ENCODE measurements around the gene NT5DC4.

NT5DC4 gene

GRCh38 chr2:112723547-112723940 lies 2.7 kb downstream of the NT5DC4 start:
- no peak for DNase-seq (ENCODE audit: low read depth in 2 of 2)

- no peak for DNase-seq (ENCODE audit: low read depth in 2 of 2)
Measured at GRCh38 chr2:112723995-112724394, 3.2 kb downstream of the NT5DC4 start.

GRCh38 chr2:112724591-112725525 lies 4.0 kb downstream of the NT5DC4 start:
- no peak for DNase-seq (ENCODE audit: low read depth in 2 of 2)

DNA sequence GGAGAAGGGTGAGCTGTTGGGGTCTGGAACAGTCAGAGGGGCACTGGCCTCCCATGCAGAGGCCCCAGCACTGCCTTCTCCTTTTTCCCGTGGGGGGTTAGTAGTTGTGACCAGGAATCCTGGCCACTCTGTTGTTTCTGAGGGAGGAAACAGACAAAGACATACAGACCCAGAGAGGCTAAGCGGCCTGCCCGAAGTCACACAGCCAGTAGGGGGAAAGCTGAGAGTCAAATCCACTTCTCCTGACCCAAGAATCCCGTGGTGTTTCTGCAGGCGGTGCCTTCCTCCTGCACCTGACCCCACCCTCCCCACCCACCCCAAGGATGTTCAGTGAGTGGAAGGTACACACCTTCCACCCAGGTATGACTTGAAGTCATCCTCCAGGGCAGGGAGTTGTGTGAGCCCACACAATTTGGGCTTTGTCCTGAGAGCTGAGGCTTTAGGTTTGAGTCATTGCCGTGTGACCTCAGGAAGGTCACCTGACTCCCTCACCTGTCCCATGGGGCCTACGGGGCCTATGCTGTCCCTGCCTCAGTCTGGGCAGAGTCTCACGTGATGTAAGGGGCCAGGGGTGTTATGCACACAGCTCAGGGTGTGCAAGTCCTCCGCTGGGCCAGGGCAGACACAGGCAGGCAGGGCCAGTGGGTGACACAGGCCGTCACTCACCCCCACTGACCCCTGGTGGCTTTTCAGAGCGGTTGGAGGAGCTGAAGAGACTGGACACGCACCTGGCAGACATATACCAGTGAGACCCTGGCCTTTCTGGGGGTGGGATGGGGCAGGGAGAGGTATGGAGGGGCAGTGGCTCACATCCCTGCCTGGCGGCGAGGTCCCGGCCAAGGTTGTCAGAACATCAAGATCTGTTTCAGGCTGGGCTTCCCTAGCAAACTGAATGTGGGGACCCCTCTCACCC lies 5.0 kb downstream of the NT5DC4 start:
- no peak for DNase-seq (ENCODE audit: low read depth in 2 of 2)

GRCh38 chr2:112726487-112727190 lies 5.8 kb downstream of the NT5DC4 start:
- DNase-seq (ENCODE audit: low read depth in 2 of 2): peak; percentile 77 to 80

DNA sequence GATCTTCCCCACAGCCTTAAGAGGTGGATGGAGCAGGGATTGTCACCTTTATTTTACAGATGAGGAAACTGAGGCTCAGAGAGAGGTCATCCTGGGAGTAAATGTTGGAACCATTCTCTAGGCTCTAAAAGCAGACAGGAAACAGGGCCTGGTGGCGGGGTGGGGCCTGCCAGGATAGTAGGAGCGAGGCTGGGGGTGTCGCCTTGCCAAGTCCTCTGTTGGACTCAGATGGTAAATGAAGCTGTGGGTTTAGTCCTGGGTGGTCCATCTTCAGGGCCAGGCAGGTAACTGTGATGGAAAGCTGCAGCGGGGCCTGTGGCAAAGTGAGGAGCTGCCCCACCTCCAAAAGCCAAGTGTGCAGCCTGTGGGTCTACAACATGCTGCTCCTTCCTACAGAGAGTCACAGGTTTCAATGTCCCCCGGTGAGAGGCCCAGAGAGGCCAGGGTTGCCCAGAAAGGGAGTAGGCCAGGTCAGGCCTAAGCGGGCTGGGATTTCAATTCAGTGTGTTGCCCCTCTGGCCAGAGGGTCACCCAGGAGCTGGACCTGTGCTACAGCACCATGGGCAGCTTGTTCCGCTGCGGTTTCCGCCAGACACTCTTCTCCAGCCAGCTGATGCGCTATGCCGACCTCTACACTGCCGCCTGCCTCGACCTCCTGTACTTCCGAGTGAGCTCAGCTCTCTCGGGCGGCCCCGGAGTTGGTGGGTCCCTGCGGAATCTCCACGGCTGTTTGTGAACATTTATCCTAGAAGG lies 6.6 kb downstream of the NT5DC4 start:
- no peak for DNase-seq (ENCODE audit: low read depth in 2 of 2)

DNA sequence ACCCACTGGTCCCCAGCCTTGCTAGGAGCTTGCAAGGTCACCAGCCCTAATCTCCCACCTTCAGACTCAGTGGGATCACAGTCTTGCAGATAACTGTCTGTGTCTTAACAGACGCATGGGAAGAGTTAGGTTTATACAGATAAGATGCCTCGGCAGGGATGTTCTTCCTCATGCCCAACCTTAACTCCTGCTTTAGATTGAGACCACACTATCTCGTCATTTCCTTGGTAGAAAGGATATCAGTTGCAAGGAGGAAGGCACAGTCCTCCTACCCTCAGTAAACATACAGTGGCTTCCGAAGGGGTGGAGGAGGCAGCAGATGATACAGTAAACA lies 7.2 kb downstream of the NT5DC4 start:
- DNase-seq (ENCODE audit: low read depth in 2 of 2): no peak

- DNase-seq (ENCODE audit: low read depth in 2 of 2): no peak
Measured at GRCh38 chr2:112728378-112729175, 7.8 kb downstream of the NT5DC4 start.

- DNase-seq (ENCODE audit: low read depth in 2 of 2): no peak
Measured at GRCh38 chr2:112730216-112730615, 9.4 kb downstream of the NT5DC4 start.

DNA sequence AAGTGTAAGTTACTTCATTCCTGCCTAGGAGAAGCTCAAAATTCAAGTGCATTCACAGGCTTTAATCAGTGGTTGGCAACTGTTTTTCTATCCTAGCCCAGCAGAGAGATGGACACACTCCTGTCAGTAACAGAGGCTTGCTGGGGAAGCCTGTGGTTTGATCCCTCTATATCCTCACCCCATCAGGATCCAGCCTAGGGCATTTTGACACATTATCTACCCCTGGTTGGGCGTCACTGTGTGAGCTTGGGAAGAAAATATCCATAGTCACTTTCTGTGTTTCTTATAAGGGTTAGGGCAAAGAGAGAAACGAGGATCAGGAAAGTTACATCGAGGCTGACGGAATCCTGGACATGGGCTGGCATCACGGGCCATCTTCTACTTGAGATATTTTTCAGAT lies 10.0 kb downstream of the NT5DC4 start:
- no peak for DNase-seq (ENCODE audit: low read depth in 2 of 2)

DNA sequence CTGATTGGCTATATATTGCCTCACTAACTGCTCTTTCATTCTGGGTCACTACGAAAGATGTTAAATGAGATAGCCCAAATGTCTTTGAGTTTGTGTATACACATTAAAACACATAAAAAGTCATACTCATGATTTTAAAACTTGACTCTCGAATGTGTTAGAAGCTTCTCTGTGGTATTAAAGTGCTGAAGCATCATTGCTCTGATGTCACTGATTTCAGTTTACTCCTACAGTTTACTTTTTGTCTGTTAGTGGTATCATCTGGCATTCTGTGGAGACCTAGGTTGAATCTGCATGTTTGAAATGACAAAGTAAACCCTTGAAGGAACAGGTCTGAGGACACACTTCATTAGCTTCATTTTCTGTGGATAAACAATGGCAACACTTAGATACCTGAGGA lies 10.7 kb downstream of the NT5DC4 start:
- DNase-seq (ENCODE audit: low read depth in 2 of 2): no peak

GRCh38 chr2:112733456-112733855 lies 12.6 kb downstream of the NT5DC4 start:
- no peak for DNase-seq (ENCODE audit: low read depth in 2 of 2)

- no peak for DNase-seq (ENCODE audit: low read depth in 2 of 2)
Measured at GRCh38 chr2:112733871-112734270, 13.1 kb downstream of the NT5DC4 start.

DNA sequence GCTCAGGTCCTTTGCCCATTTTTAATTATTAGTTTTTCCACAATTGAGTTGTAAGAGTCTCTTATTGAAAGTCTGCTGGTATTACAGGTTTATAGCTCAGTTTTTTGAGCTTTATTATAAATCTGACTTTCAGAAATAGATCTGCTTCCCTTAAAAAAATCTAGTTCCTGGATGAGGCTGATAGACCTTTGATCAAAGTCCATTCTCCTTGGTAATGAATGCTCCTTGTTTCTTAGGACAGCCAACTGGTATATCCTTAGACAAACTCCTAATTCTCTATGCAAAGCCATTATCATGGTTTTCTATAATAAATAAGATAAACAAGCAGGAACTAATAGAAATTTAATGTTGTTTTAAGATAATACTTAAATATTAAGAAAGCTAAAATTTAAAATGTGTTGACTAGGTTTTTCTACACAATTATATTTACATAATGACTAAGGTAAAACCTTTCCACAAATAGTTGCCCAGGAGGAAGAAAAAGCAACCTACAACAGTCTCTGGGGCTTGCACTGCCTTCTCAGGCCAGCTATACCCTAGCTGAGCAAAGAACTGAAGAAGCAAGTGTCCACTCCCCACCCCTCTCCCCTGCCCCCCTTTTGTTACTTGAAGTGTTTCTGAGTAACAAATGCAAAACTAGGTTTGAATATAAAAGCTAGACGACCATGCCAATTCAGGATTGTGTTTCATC lies 16.9 kb downstream of the NT5DC4 start:
- no peak for DNase-seq (ENCODE audit: low read depth in 2 of 2)

DNA sequence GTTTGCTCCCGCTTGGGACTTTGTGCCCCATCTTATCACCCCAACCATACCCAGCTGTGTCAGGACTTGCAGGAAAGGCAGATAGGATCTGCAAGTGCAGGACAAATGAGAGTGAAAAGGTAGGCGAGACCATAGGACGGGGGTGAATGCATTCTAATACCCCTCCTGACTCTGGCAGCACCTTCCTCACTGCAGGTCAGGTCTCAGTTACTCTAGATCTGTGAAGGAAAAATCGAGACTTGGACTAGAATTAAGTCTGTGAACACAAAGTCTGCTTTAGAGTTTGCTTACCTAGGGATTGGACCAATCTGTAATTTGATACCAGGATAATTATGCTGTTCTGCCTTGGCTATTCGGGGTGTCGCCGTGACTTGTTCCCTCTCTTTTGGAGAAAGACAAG lies 19.7 kb downstream of the NT5DC4 start:
- DNase-seq (ENCODE audit: low read depth in 2 of 2): no peak

DNA sequence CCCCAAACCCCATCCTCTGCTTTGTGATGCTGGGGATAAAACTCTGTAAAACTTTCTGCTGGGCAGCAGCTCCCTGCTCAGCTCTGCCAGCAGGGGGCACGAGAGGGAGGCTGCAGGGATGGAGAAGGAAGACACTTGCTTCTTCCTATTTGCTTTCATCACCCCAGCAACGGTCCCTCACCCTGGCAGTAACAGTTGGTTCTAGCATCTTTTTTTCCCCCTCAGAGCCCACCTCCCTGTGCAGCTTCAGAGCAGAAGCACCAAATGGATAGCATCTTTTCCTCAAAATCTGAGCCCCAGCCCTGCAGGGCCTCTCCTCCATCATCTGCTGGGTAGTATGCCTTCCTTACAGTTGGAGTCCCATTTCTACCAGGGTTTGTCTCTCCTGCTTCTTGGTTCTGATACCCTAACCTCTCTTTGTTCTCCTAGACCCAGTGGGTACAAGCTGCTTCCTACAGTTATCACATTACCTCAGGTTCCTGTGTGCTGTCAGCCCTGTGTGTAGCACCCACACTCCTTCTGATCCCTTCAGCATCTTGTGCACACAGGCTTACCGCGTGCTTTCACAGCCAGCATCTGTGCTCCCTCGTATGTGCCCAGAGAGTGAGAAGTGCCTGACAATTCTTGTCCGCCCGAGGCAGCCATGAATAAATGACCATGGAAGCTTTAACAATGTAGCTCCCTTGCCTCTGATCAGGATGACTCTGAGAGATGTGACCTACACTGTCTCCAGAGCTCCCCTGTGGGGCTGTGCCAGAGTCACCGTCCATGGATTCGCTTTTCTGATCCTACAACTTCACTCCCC lies 29.1 kb downstream of the NT5DC4 start:
- DNase-seq (ENCODE audit: low read depth in 2 of 2): peak; percentile 63 to 64

- no peak for DNase-seq (ENCODE audit: low read depth in 2 of 2)
Measured at GRCh38 chr2:112750560-112750843, 29.7 kb downstream of the NT5DC4 start.

GRCh38 chr2:112751451-112752197 lies 30.8 kb downstream of the NT5DC4 start:
- DNase-seq (ENCODE audit: low read depth in 2 of 2): no peak

DNA sequence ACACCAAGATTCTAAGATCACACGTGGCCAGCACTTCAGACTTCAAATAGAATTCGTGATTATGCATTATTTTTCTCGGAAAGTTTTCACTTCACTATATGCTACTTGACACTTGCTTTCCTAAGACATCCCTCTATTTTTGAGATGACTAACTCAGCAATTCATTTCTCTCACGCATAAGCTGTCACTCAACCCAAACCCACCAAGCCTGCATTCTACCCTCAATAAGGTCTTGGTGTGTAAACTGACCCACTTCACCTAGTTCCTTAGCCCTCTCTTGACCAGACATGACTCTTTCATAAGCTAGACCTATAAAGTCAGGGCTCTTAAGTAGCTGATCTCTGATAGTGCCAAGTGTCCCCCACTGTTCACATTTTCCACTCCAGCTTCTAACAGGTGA lies 31.8 kb downstream of the NT5DC4 start:
- no peak for DNase-seq (ENCODE audit: low read depth in 2 of 2)

Data from stimulated activated CD8-positive, alpha-beta memory T cell treated with anti-CD3 and anti-CD28 coated beads, Interleukin-15, amount 100 ng/mL, for 48 hours (primary cell).